ENCODE data around the gene GP2.
"Not testable (repeated sequence)": the region's sequence is repeated elsewhere in the genome, so short reads cannot be mapped to it uniquely, and the experiment has no call there.

GP2 gene

GRCh38 chr16:20326321-20326720 is 992 bp downstream of the GP2 start:
- no peaks in the 10 kb centered on the region for H3K27me3 ChIP-seq
- TF ChIP-seq CTCF (IDR thresholded peaks at IDR 0.05) = no peak
- no peaks in the 10 kb centered on the region for H3K36me3 ChIP-seq
- H3K9me3 ChIP-seq = no peaks in the 10 kb centered on the region
- no peak overlapping the region for H3K27ac ChIP-seq
- no peak overlapping the region for H3K4me3 ChIP-seq (ENCODE audit: low read depth in 1 of 2, low read length in 1 of 2)
- no peaks in the 10 kb centered on the region for H3K4me1 ChIP-seq (ENCODE audit: control insufficient read depth in 1 of 2, insufficient read depth in 1 of 2, low read depth in 1 of 2, low read length in 1 of 2)

- Histone ChIP-seq H3K27ac (no peak overlapping the region), H3K4me3 (ENCODE audit: low read depth in 1 of 2, low read length in 1 of 2) (no peak overlapping the region), H3K9me3 (no peaks in the 10 kb centered on the region), H3K36me3 (no peaks in the 10 kb centered on the region), H3K4me1 (ENCODE audit: control insufficient read depth in 1 of 2, insufficient read depth in 1 of 2, low read depth in 1 of 2, low read length in 1 of 2) (no peaks in the 10 kb centered on the region), H3K27me3 (no peaks in the 10 kb centered on the region)
- no peak for TF ChIP-seq CTCF (IDR thresholded peaks at IDR 0.05)
Measured at GRCh38 chr16:20325005-20325404, 2.3 kb downstream of the GP2 start.

GRCh38 chr16:20323591-20324117 is 3.7 kb downstream of the GP2 start:
- H3K36me3 ChIP-seq = no peaks in the 10 kb centered on the region
- H3K27me3 ChIP-seq = no peaks in the 10 kb centered on the region
- no peak overlapping the region for H3K27ac ChIP-seq
- TF ChIP-seq CTCF (IDR thresholded peaks at IDR 0.05) = no peak
- H3K9me3 ChIP-seq = no peaks in the 10 kb centered on the region
- H3K4me1 ChIP-seq (ENCODE audit: control insufficient read depth in 1 of 2, insufficient read depth in 1 of 2, low read depth in 1 of 2, low read length in 1 of 2) = no peaks in the 10 kb centered on the region
- no peak overlapping the region for H3K4me3 ChIP-seq (ENCODE audit: low read depth in 1 of 2, low read length in 1 of 2)

- Histone ChIP-seq H3K27me3 (no peaks in the 10 kb centered on the region), H3K36me3 (no peaks in the 10 kb centered on the region), H3K4me1 (ENCODE audit: control insufficient read depth in 1 of 2, insufficient read depth in 1 of 2, low read depth in 1 of 2, low read length in 1 of 2) (no peaks in the 10 kb centered on the region), H3K4me3 (ENCODE audit: low read depth in 1 of 2, low read length in 1 of 2) (no peak overlapping the region), H3K27ac (no peak overlapping the region), H3K9me3 (no peaks in the 10 kb centered on the region)
- TF ChIP-seq CTCF (IDR thresholded peaks at IDR 0.05) = no peak
Measured at GRCh38 chr16:20322696-20323095, 4.6 kb downstream of the GP2 start.

- Histone ChIP-seq H3K9me3 (no peaks in the 10 kb centered on the region), H3K4me3 (ENCODE audit: low read depth in 1 of 2, low read length in 1 of 2) (no peak overlapping the region), H3K27me3 (no peaks in the 10 kb centered on the region), H3K4me1 (ENCODE audit: control insufficient read depth in 1 of 2, insufficient read depth in 1 of 2, low read depth in 1 of 2, low read length in 1 of 2) (no peaks in the 10 kb centered on the region), H3K27ac (no peak overlapping the region), H3K36me3 (no peaks in the 10 kb centered on the region)
- no peak for TF ChIP-seq CTCF (IDR thresholded peaks at IDR 0.05)
Measured at GRCh38 chr16:20321671-20322070, 5.6 kb downstream of the GP2 start.

GRCh38 chr16:20321051-20321450 is 6.3 kb downstream of the GP2 start:
- H3K27ac ChIP-seq; H3K4me1 ChIP-seq (ENCODE audit: control insufficient read depth in 1 of 2, insufficient read depth in 1 of 2, low read depth in 1 of 2, low read length in 1 of 2); H3K4me3 ChIP-seq (ENCODE audit: low read depth in 1 of 2, low read length in 1 of 2); H3K9me3 ChIP-seq; H3K36me3 ChIP-seq; H3K27me3 ChIP-seq: not testable (repeated sequence)
